ENCODE measurements around the gene KCNQ1. TPM values are rescaled to one million over a fixed set of nuclear protein-coding genes. Genes with fewer than 3 reads are reported as not detected.

KCNQ1 gene
- total RNA-seq, 1 experiment from 2014 or later = not detected

GRCh38 chr11:2428322-2428795 lies 16.4 kb upstream of the KCNQ1 start:
- no peaks in the 10 kb centered on the region for H3K36me3 ChIP-seq (ENCODE audit: low read depth)
- POLR2A ChIA-PET (ENCODE audit: unreplicated experiment) = no interaction called here
- no peaks in the 10 kb centered on the region for H3K4me1 ChIP-seq (replicated peaks; ENCODE audit: insufficient read depth)
- no peaks in the 10 kb centered on the region for H4K20me1 ChIP-seq (ENCODE audit: insufficient read depth)
- H3K9me3 ChIP-seq (ENCODE audit: insufficient read depth, low read depth) = no peaks in the 10 kb centered on the region
- H3K27ac ChIP-seq = no peak overlapping the region
- CTCF ChIA-PET = no interaction called here
- H3K4me2 ChIP-seq = no peak overlapping the region
- TF ChIP-seq EZH2 (IDR thresholded peaks at IDR 0.05; ENCODE audit: low read depth) = no peak
- TF ChIP-seq, protein P1, sequence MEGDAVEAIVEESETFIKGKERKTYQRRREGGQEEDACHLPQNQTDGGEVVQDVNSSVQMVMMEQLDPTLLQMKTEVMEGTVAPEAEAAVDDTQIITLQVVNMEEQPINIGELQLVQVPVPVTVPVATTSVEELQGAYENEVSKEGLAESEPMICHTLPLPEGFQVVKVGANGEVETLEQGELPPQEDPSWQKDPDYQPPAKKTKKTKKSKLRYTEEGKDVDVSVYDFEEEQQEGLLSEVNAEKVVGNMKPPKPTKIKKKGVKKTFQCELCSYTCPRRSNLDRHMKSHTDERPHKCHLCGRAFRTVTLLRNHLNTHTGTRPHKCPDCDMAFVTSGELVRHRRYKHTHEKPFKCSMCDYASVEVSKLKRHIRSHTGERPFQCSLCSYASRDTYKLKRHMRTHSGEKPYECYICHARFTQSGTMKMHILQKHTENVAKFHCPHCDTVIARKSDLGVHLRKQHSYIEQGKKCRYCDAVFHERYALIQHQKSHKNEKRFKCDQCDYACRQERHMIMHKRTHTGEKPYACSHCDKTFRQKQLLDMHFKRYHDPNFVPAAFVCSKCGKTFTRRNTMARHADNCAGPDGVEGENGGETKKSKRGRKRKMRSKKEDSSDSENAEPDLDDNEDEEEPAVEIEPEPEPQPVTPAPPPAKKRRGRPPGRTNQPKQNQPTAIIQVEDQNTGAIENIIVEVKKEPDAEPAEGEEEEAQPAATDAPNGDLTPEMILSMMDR (conservative IDR thresholded peaks at IDR 0.05) = peak; percentile 87
- no peaks in the 10 kb centered on the region for H3K79me2 ChIP-seq (ENCODE audit: low read depth)
- no TSS peak for BruUV-seq (replicated peaks)
- no peak overlapping the region for H3K4me3 ChIP-seq
- H2AFZ ChIP-seq = no peak overlapping the region
- peak in 1 of 2 experiments; percentile 54 for DNase-seq
- no peaks in the 10 kb centered on the region for H3F3A ChIP-seq (ENCODE audit: insufficient read depth, low read depth)
- no peaks in the 10 kb centered on the region for H3K9me2 ChIP-seq (ENCODE audit: insufficient read depth)
- intact Hi-C loops (cut with micrococcal nuclease; ENCODE audit: unreplicated experiment) = loop anchor here (1.0 to 2.0 kb wide), 2 partner anchors 103 to 464 kb away; no protein-coding TSS in a partner anchor
- peaks cover 27% of the 10 kb centered on the region for H3K27me3 ChIP-seq (ENCODE audit: insufficient read depth, low read depth)

DNA sequence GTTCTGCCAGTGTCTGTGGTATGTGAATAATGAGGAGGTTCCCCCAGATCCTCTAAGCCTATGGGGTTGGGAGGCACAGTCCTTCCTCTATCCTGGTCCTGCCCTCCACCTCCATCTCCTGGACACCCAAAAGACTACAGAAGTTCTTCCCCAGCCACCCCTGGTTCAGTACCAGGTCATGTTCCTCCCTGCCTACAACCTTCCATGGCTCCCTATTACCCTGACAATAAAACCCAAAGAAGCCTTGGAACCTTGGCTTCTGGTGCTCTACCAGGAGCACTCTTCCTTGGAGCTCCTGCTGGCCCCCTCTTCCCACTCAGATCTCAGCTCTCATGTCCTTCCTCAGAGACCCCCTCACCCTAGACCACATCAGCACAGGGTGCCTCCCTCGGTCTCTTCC lies 13.4 kb upstream of the KCNQ1 start:
- ChIA-PET CTCF (no interaction called here), POLR2A (ENCODE audit: unreplicated experiment) (no interaction called here)
- no peak overlapping the region for H2AFZ ChIP-seq
- peaks cover 17% of the 10 kb centered on the region for H3K27me3 ChIP-seq (ENCODE audit: insufficient read depth, low read depth)
- TF ChIP-seq EZH2 (IDR thresholded peaks at IDR 0.05; ENCODE audit: low read depth) = no peak
- H3K27ac ChIP-seq = no peak overlapping the region
- BruUV-seq (replicated peaks) = no TSS peak
- H3K9me2 ChIP-seq (ENCODE audit: insufficient read depth) = no peaks in the 10 kb centered on the region
- no peaks in the 10 kb centered on the region for H3K4me1 ChIP-seq (replicated peaks; ENCODE audit: insufficient read depth)
- intact Hi-C loops (cut with micrococcal nuclease; ENCODE audit: unreplicated experiment) = no loop called here
- no peak overlapping the region for H3K4me2 ChIP-seq
- no peak for DNase-seq
- H3K79me2 ChIP-seq (ENCODE audit: low read depth) = no peaks in the 10 kb centered on the region
- H4K20me1 ChIP-seq (ENCODE audit: insufficient read depth) = no peaks in the 10 kb centered on the region
- H3K4me3 ChIP-seq = no peak overlapping the region
- H3K36me3 ChIP-seq (ENCODE audit: low read depth) = no peaks in the 10 kb centered on the region
- H3F3A ChIP-seq (ENCODE audit: insufficient read depth, low read depth) = no peaks in the 10 kb centered on the region
- no peaks in the 10 kb centered on the region for H3K9me3 ChIP-seq (ENCODE audit: insufficient read depth, low read depth)

- BruUV-seq (replicated peaks) = no TSS peak
- Histone ChIP-seq H3K27ac (no peak overlapping the region), H3F3A (ENCODE audit: insufficient read depth, low read depth) (no peaks in the 10 kb centered on the region), H3K4me2 (no peak overlapping the region), H3K9me2 (ENCODE audit: insufficient read depth) (no peaks in the 10 kb centered on the region), H3K36me3 (ENCODE audit: low read depth) (no peaks in the 10 kb centered on the region), H3K79me2 (ENCODE audit: low read depth) (no peaks in the 10 kb centered on the region), H2AFZ (no peak overlapping the region), H3K9me3 (ENCODE audit: insufficient read depth, low read depth) (no peaks in the 10 kb centered on the region), H4K20me1 (ENCODE audit: insufficient read depth) (no peaks in the 10 kb centered on the region), H3K27me3 (ENCODE audit: insufficient read depth, low read depth) (peaks cover 13% of the 10 kb centered on the region), H3K4me3 (no peak overlapping the region), H3K4me1 (replicated peaks; ENCODE audit: insufficient read depth) (no peaks in the 10 kb centered on the region)
- DNase-seq = no peak
- no peak for TF ChIP-seq EZH2 (IDR thresholded peaks at IDR 0.05; ENCODE audit: low read depth)
- TF ChIP-seq, protein P1 (conservative IDR thresholded peaks at IDR 0.05) = no peak
- ChIA-PET CTCF (no interaction called here), POLR2A (ENCODE audit: unreplicated experiment) (no interaction called here)
- intact Hi-C loops (cut with micrococcal nuclease; ENCODE audit: unreplicated experiment) = no loop called here
Observed at GRCh38 chr11:2432171-2432621, 12.6 kb upstream of the KCNQ1 start.

GRCh38 chr11:2432628-2433071 lies 12.2 kb upstream of the KCNQ1 start:
- no peak overlapping the region for H3K4me3 ChIP-seq
- H4K20me1 ChIP-seq (ENCODE audit: insufficient read depth) = no peaks in the 10 kb centered on the region
- H3K79me2 ChIP-seq (ENCODE audit: low read depth) = no peaks in the 10 kb centered on the region
- no peak overlapping the region for H3K4me2 ChIP-seq
- H3K9me2 ChIP-seq (ENCODE audit: insufficient read depth) = no peaks in the 10 kb centered on the region
- no peak overlapping the region for H3K27ac ChIP-seq
- no peaks in the 10 kb centered on the region for H3K4me1 ChIP-seq (replicated peaks; ENCODE audit: insufficient read depth)
- intact Hi-C loops (cut with micrococcal nuclease; ENCODE audit: unreplicated experiment) = no loop called here
- H3K36me3 ChIP-seq (ENCODE audit: low read depth) = no peaks in the 10 kb centered on the region
- BruUV-seq (replicated peaks) = no TSS peak
- DNase-seq = no peak
- TF ChIP-seq EZH2 (IDR thresholded peaks at IDR 0.05; ENCODE audit: low read depth) = no peak
- TF ChIP-seq, protein P1 (conservative IDR thresholded peaks at IDR 0.05) = no peak
- ChIA-PET POLR2A (ENCODE audit: unreplicated experiment) (no interaction called here), CTCF (no interaction called here)
- H3K27me3 ChIP-seq (ENCODE audit: insufficient read depth, low read depth) = peaks cover 13% of the 10 kb centered on the region
- no peaks in the 10 kb centered on the region for H3F3A ChIP-seq (ENCODE audit: insufficient read depth, low read depth)
- H2AFZ ChIP-seq = no peak overlapping the region
- no peaks in the 10 kb centered on the region for H3K9me3 ChIP-seq (ENCODE audit: insufficient read depth, low read depth)
